CD4-positive, alpha-beta T cell treated with Interleukin-2 at 100 ng/mL for 4 hours (primary cell): ENCODE results near the gene SH3PXD2A.
A peak's percentile ranks its signal among the peaks of the same experiment; 100 is the strongest.
"Not testable (repeated sequence)": the region's sequence is repeated elsewhere in the genome, so short reads cannot be mapped to it uniquely, and the experiment has no call there.

Experiments used
- DNase-seq: peaks from one replicate; pipeline ENCODE4 v3.0.0-alpha.2; 2020; ENCODE audit warnings: low spot score

The SH3PXD2A gene

GRCh38 chr10:103789771-103790201 is 65.6 kb downstream of the SH3PXD2A start:
- DNase-seq: no peak

- no peak for DNase-seq
Observed at GRCh38 chr10:103789161-103789560, 66.2 kb downstream of the SH3PXD2A start.

GRCh38 chr10:103787331-103787730 is 68.0 kb downstream of the SH3PXD2A start:
- no peak for DNase-seq

GRCh38 chr10:103786020-103786419 is 69.4 kb downstream of the SH3PXD2A start:
- DNase-seq: no peak

- DNase-seq: no peak
Observed at GRCh38 chr10:103784723-103785418, 70.5 kb downstream of the SH3PXD2A start.

GRCh38 chr10:103784089-103784488 is 71.3 kb downstream of the SH3PXD2A start:
- no peak for DNase-seq

GRCh38 chr10:103783681-103784080 is 71.7 kb downstream of the SH3PXD2A start:
- DNase-seq: no peak

GRCh38 chr10:103781329-103782061 is 73.9 kb downstream of the SH3PXD2A start:
- DNase-seq: peak; percentile 13

GRCh38 chr10:103780242-103781149 is 74.9 kb downstream of the SH3PXD2A start:
- no peak for DNase-seq

GRCh38 chr10:103778358-103779139 is 76.8 kb downstream of the SH3PXD2A start:
- no peak for DNase-seq

GRCh38 chr10:103776878-103777591 is 78.3 kb downstream of the SH3PXD2A start:
- DNase-seq: no peak

GRCh38 chr10:103775776-103776175 is 79.6 kb downstream of the SH3PXD2A start:
- DNase-seq: no peak

GRCh38 chr10:103772846-103773245 is 82.5 kb downstream of the SH3PXD2A start:
- DNase-seq: not testable (repeated sequence)

GRCh38 chr10:103772096-103772845 is 83.1 kb downstream of the SH3PXD2A start:
- DNase-seq: peak; percentile 49

GRCh38 chr10:103770139-103770538 is 85.2 kb downstream of the SH3PXD2A start:
- DNase-seq: no peak

- no peak for DNase-seq
Observed at GRCh38 chr10:103769176-103769575, 86.2 kb downstream of the SH3PXD2A start.

GRCh38 chr10:103768345-103768744 is 87.0 kb downstream of the SH3PXD2A start:
- DNase-seq: no peak

GRCh38 chr10:103767756-103768155 is 87.6 kb downstream of the SH3PXD2A start:
- DNase-seq: no peak

- no peak for DNase-seq
Observed at GRCh38 chr10:103766751-103767505, 88.4 kb downstream of the SH3PXD2A start.
